Measurements from ENCODE around the gene CATSPERD. TPM values are rescaled to one million over a fixed set of nuclear protein-coding genes. Genes with fewer than 3 reads are reported as not detected.

Gene CATSPERD
- total and polyA plus RNA-seq, 9 of the 15 experiments (the other 6 are each of a cell fraction or from before 2014, with no cell fraction given), result not detected

DNA sequence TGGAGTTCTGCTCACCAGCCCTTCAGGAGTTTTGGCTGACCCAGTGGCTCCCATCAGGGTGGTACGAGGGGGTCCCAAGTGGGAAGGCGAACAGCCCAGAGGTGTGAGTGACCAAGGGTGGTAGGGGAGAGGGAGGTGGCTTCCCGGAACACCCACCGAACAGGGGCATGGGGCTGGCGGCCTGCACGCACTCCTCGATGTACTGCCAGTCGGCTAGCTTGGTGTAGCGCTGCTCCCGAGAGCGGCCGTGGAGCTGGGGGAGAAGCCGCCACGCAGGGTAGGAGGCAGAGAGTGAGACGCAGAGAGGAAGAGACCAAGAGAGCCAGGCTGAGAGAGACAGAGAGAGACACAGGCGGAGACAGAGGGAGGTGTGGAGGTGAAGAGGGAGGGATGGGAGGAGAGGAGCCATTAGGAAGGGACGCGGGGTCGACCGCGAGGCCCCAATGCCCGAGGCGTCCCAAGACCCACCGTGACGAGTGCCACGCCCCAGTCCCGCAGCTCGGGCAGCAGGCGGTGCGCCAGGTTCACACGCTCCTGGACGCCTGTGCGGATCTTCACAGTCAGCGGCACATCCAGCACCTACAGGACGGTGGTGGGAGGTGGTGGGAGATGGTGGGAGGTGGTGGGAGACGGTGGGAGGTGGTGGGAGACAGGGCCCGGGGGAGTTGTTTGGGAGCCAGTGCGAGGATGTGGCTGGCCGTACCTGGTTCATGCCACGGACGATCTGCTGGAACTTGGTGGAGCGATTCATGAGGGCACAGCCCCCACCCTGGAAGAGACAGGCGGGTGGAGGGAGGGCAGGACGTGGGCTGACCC, 66.4 kb downstream of the CATSPERD start:
- Histone ChIP-seq H3K27me3 (ENCODE audit: control insufficient read depth in 2 of 2, insufficient read depth in 2 of 2, low read length in 2 of 2) (no peaks in the 10 kb centered on the region), H2AFZ (ENCODE audit: low read depth, low read length) (no peak overlapping the region), H3K9me1 (ENCODE audit: control insufficient read depth, insufficient read depth, low read length) (no peaks in the 10 kb centered on the region), H3K9me3 (replicated peaks; ENCODE audit: control insufficient read depth, insufficient read depth, low read depth, low read length) (no peaks in the 10 kb centered on the region), H3K4me1 (replicated peaks in 1 of 2; ENCODE audit: control insufficient read depth in 2 of 2, insufficient read depth in 2 of 2, low read length in 2 of 2) (peaks cover 2 to 69% of the 10 kb centered on the region in 2 experiments; a peak in 2 of 5 replicates), H3K27ac (ENCODE audit: extremely low read depth, low read depth, low read length) (no peak overlapping the region), H3K4me3 (no peak overlapping the region), H3K79me2 (ENCODE audit: control insufficient read depth, insufficient read depth, low read length) (peaks cover 21% of the 10 kb centered on the region), H3K4me2 (ENCODE audit: insufficient read depth, low read length) (no peak overlapping the region), H3K36me3 (ENCODE audit: control insufficient read depth, insufficient read depth, low read length) (peaks cover 68% of the 10 kb centered on the region), H4K20me1 (replicated peaks; ENCODE audit: control insufficient read depth, insufficient read depth, low read length) (0 out of 2 replicates have a peak, but pooled peaks cover 10% of the 10 kb centered on the region), H3K9ac (ENCODE audit: insufficient read depth in 1 of 2, low read depth in 2 of 2, low read length in 2 of 2) (peak overlapping the region in 1 of 2 experiments; percentile 52; a peak in 1 of 4 replicates)
- no peak for ATAC-seq
- in situ Hi-C loops (cut with MboI) (no loop called here), intact Hi-C loops (cut with micrococcal nuclease) (no loop called here)
- ChIA-PET POLR2A (interaction anchor here (0.6 to 0.7 kb wide), 2 partner anchors 13 to 38 kb away, joined by 3 to 4 read pairs; no protein-coding TSS in a partner anchor), CTCF (ENCODE audit: low intra/inter-chr PET ratio) (no interaction called here)
- no peak for DNase-seq (ENCODE audit: extremely low read depth in 1 of 4, low spot score in 3 of 4)
- FAIRE-seq, result no peak
- no TSS peak for BruUV-seq (replicated peaks)
- 94% methylated on average over 29 of the region's 44 CpGs for WGBS (ENCODE audit: insufficient coverage, low coverage, missing lambda C conversion rate)
- TF ChIP-seq, protein P1, sequence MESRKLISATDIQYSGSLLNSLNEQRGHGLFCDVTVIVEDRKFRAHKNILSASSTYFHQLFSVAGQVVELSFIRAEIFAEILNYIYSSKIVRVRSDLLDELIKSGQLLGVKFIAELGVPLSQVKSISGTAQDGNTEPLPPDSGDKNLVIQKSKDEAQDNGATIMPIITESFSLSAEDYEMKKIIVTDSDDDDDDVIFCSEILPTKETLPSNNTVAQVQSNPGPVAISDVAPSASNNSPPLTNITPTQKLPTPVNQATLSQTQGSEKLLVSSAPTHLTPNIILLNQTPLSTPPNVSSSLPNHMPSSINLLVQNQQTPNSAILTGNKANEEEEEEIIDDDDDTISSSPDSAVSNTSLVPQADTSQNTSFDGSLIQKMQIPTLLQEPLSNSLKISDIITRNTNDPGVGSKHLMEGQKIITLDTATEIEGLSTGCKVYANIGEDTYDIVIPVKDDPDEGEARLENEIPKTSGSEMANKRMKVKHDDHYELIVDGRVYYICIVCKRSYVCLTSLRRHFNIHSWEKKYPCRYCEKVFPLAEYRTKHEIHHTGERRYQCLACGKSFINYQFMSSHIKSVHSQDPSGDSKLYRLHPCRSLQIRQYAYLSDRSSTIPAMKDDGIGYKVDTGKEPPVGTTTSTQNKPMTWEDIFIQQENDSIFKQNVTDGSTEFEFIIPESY (CRISPR knock-in tag; IDR thresholded peaks at IDR 0.05), result peak; percentile 74; the same call in 1 of the 2 replicates
- TF ChIP-seq POLR2G (IDR thresholded peaks at IDR 0.05; ENCODE audit: low read depth, low read length) (peak; percentile 2), TFE3 (CRISPR knock-in tag; IDR thresholded peaks at IDR 0.05) (no peak)

Data from K562 (cell line).